Measurements from ENCODE around the gene KRTAP23-1.

KRTAP23-1 gene, protein sequence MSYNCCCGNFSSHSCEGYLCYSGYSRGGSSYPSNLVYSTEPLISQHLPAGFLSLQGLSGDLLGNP

DNA sequence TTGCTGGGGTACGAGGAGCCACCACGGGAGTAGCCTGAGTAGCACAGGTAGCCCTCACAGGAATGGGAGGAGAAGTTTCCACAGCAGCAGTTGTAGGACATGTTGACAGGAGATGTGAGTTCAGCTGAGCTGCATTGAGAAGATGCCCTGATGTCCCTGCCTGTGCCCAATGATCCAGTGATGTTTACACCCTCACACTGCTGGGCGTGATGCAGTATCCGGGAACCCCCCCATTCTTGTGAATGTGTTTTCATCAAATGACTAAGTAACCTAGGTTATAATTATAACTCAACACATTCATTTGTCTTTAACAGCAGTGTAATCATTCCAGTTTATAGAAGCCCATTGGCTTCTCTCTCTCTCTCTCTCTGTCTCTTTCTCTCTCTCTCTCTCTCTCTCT lies at the start of gene KRTAP23-1:
KRTAP23-1 (minus strand) TSS at position 101 of the 400 bp plus-strand sequence; CDS start at position 101, 0 bp downstream.
- no peak for DNase-seq (ENCODE audit: extremely low read depth, low read depth)
- TF ChIP-seq, protein P1, sequence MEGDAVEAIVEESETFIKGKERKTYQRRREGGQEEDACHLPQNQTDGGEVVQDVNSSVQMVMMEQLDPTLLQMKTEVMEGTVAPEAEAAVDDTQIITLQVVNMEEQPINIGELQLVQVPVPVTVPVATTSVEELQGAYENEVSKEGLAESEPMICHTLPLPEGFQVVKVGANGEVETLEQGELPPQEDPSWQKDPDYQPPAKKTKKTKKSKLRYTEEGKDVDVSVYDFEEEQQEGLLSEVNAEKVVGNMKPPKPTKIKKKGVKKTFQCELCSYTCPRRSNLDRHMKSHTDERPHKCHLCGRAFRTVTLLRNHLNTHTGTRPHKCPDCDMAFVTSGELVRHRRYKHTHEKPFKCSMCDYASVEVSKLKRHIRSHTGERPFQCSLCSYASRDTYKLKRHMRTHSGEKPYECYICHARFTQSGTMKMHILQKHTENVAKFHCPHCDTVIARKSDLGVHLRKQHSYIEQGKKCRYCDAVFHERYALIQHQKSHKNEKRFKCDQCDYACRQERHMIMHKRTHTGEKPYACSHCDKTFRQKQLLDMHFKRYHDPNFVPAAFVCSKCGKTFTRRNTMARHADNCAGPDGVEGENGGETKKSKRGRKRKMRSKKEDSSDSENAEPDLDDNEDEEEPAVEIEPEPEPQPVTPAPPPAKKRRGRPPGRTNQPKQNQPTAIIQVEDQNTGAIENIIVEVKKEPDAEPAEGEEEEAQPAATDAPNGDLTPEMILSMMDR (IDR thresholded peaks at IDR 0.05; ENCODE audit: low read depth, low read length, missing control alignments): no peak

DNA sequence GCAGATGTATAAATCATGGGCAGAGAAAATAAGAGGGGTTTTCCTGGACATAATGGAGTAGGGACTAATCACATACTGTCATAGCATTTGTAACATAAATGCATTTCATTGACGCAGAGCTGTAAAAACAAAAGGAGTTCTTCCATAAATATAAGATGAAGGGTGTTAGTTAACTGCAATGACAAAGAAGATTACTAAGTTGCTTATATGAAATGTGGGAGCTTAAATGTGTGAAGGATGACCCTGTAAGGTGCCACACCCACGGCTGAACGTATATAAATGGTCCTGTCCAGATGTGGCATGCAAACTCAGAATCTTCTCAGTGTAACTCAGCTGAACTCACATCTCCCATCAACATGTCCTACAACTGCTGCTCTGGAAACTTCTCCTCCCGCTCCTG lies 47.3 kb upstream of the KRTAP23-1 start, which contains the start of gene KRTAP13-1:
KRTAP13-1 (plus strand) TSS at position 301 of the 400 bp plus-strand sequence; CDS start at position 357, 56 bp downstream.
- TF ChIP-seq, protein P1 (IDR thresholded peaks at IDR 0.05; ENCODE audit: low read depth, low read length, missing control alignments): no peak
- DNase-seq (ENCODE audit: extremely low read depth, low read depth): no peak
- H3K4me3 ChIP-seq (replicated peaks; ENCODE audit: low read depth, low read length): no peak within 1 kb of the TSS

More for the DNA sequence above, at the start of gene KRTAP23-1:
- H3K4me3 ChIP-seq (replicated peaks; ENCODE audit: low read depth, low read length): no peak within 1 kb of the TSS

DNA sequence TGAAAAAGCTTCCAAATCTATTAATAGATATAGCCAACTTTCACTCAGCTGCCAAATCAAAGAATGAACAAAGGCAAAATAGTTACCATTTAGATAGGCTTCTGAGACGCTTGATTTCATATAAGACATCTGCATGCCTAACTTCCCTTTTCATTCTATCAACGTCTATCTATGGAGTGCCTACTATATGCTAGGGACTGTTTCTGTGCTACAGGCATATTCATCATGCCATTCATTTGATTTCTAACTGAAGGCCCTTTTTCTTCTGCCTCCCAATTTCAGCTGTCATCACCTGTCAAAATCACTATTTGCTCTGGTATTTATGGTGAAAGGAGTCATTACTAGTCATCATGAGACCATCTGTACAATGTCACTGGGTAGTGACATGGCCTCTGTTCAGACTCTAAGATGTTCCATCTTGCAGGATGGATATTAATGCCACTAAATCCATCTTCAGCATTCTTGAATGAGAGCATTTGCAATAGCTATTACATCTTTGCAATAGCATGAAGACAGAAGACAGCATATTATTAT lies 43.2 kb upstream of the KRTAP23-1 start:
- TF ChIP-seq, protein P1 (IDR thresholded peaks at IDR 0.05; ENCODE audit: low read depth, low read length, missing control alignments): no peak
- no peak for DNase-seq (ENCODE audit: extremely low read depth, low read depth)
- H3K4me3 ChIP-seq (replicated peaks; ENCODE audit: low read depth, low read length): no peak overlapping the region

DNA sequence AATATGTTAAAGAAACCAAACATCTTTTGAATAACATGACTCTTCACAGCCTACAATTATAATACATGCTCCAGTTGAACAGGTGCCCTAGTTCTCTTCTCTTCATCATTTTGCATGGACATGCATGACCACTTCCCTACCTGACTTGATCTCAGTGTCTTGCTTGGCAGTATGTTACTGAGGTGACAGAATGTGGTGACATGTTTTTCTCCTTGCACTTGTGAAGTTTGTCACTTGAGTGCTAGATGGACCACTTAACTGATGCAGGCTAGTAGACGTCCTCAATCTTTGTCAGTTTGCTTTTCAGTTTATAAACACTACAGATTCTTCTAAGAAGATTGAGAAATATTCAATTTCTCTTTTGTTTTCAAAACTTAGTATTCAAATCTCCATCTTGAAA lies 33.8 kb upstream of the KRTAP23-1 start:
- no peak overlapping the region for H3K4me3 ChIP-seq (replicated peaks; ENCODE audit: low read depth, low read length)
- DNase-seq (ENCODE audit: extremely low read depth, low read depth): no peak
- TF ChIP-seq, protein P1 (IDR thresholded peaks at IDR 0.05; ENCODE audit: low read depth, low read length, missing control alignments): no peak

DNA sequence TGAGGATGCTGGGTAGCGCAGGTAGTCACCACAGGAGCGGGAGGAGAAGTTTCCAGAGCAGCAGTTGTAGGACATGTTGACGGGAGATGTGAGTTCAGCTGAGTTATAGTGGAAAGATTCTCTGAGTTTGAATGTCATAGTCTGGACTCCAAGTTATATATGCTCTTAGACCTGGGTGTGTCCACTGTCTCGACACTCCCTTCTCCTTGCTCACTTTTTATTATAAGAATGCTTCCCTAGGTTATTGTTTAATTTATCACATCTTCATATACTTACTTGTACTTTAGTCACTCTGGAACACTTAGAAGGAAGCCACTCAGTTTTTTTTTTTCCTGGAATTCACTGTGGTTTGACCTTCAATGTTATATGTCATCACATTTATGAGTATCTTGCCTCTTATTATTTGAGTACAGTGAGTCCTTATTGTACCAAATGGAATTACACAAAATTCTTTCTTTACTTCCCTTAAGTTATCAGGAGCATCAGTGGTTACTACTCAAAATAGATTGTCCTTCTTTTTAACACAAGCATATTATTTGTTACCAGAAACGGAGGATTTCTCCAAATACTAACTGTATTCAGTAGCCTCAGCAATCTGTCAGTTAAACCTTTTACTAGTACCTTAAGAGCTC lies 23.8 kb upstream of the KRTAP23-1 start, which contains the start of gene KRTAP13-2:
KRTAP13-2 (minus strand) TSS at position 133 of the 632 bp plus-strand sequence; CDS start at position 75, 58 bp downstream.
- H3K4me3 ChIP-seq (replicated peaks; ENCODE audit: low read depth, low read length): no peak within 1 kb of the TSS
- TF ChIP-seq, protein P1 (IDR thresholded peaks at IDR 0.05; ENCODE audit: low read depth, low read length, missing control alignments): no peak
- no peak for DNase-seq (ENCODE audit: extremely low read depth, low read depth)

DNA sequence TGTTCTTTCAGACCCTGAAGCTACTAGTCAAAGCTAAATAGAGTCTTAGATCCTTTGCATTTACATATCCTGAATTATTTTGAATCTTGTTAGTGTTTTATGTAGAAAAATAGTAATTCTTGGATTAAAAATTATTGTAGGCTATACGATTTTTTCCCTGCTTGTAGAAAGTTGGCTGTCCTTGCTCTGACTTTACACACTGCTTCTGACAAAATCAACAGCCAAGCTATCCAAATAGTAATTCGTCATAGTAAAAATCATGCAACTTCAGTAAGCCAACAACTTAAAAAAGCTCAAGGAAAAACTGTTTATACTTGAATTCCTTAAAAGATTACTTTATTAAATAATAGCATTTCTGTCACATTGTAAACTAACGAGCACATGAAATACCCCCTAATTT lies 7.5 kb upstream of the KRTAP23-1 start:
- no peak overlapping the region for H3K4me3 ChIP-seq (replicated peaks; ENCODE audit: low read depth, low read length)
- TF ChIP-seq, protein P1 (IDR thresholded peaks at IDR 0.05; ENCODE audit: low read depth, low read length, missing control alignments): no peak
- no peak for DNase-seq (ENCODE audit: extremely low read depth, low read depth)

Data from HFF-Myc (cell line).